Superior temporal gyrus (tissue), 1 donor: ENCODE data around the gene MGAM2.

ENCODE experiments used
- DNase-seq: peaks from one replicate; pipeline ENCODE4 v3.0.0-alpha.2; 2016; ENCODE audit errors: extremely low spot score

MGAM2 gene

GRCh38 chr7:142176901-142177300, 65.4 kb downstream of the MGAM2 start:
- DNase-seq = no peak

- DNase-seq = no peak
Measured at GRCh38 chr7:142177869-142178268, 66.4 kb downstream of the MGAM2 start.

GRCh38 chr7:142180426-142180825, 68.9 kb downstream of the MGAM2 start:
- DNase-seq = no peak

DNA sequence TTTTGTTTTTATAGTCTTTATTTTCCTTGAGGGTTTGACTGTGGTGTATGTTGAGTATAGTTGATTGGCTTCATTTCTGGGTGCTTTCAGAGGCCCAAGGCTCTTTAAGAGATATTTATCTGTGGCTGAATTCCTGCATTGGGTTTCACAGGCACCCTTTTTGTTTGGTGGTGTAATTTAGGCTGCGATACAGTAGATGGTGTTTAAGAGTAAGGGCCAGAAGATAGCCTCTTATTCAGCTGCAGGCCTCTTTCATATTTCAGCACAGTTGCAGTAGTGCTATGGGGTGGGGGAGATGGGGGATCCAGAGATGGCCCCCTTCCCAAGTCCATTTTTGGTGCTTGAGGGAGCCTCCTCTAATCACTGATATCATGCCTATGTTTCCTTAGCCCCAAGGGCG, 69.7 kb downstream of the MGAM2 start:
- DNase-seq = no peak

DNA sequence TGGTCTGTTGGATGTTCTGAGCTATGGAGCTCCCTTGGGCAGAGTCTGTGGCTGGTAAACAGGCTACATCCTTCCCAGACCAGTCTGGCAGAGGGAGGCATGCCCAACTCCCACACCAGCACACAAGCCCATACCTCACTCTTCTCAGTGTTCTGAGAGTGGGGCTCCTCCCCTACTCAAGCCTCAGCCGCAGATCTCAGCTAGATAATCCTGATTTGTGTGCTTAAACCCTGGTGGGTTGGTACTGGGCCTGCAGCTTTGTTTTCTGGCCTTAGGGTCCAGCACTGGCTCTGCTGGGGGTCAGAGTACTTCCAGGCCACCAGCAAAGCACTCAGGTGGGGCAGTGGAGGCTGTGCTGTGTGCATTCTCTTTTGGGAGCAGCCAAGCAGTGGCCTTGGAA, 70.4 kb downstream of the MGAM2 start:
- no peak for DNase-seq

- DNase-seq = no peak
Measured at GRCh38 chr7:142185069-142185468, 73.6 kb downstream of the MGAM2 start.

- DNase-seq = no peak
Measured at GRCh38 chr7:142185801-142186200, 74.3 kb downstream of the MGAM2 start.

DNA sequence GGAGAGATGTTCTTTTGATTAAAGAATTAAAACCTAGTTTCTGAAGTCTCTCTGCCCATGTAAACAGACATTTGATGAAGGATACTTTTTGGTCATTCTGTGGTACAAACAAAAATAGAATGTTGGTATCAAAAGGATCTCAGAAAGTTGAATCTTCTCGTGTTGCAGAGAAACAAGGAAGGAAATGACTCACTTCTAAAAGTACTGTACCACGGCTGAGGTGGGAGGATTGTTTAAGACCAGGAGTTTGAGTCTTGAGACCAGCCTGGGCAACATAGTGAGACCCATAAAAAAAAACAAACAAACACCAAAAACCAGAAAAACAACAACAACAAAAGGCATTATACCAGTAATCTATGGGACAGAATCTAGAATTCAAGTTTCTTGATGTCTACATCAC, 76.6 kb downstream of the MGAM2 start:
- no peak for DNase-seq

DNA sequence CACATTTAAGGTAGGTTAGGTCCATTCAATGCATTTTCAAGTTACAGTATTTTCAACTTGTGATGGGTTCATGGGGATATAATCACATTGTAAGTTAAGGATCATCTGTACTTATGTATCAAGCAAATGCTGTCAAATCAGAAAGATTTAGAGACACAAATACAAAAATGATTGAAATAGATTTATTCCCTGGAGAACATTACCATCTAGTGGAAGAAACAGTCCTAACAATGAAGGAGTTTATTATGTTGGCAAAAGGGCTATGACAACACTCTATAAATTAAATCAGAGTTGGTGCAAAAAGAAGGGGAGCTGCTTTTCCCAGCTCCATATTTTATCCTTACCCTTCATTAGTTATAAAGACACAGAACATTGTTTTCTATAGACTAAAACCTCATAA, 77.3 kb downstream of the MGAM2 start:
- peak; percentile 57 for DNase-seq

DNA sequence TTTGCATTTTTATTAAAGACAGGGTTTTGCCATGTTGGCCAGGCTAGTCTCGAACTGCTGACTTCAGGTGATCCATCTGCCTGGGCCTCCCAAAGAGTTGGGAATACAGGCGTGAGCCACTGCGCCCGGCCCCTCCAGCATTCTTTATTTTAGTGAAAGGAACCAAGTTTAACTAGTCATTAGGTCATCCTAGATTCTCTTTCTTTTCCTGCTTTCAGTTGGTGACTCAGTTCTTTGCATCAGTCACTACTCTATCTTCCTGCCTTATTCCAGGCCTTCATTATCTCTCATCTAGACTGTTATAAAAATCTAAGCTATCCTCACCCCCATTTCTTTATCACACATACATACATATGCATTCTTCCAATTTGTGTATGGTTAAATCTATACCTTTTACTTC, 82.7 kb downstream of the MGAM2 start:
- DNase-seq = no peak

GRCh38 chr7:142196066-142196840, 84.7 kb downstream of the MGAM2 start:
- DNase-seq = no peak

DNA sequence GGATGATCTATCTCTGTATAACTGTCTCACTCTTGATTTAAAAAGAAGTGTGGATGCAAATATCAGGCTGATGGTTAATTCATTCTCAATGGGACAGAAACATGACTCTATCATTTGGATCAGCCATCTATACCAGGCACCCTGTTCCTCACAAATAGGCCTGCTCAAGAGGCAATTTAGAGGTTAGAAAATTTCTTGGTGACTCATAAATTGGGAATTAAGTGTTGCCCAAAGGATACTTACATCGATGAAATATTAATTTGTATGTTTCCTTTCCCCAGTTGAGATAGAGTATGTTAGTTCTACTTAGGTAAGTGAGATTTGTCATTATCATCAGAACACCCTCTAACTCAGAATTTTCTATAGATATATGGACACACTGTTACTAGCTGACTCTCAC, 88.7 kb downstream of the MGAM2 start:
- DNase-seq = no peak

- no peak for DNase-seq
Measured at GRCh38 chr7:142228537-142229104, 117.1 kb downstream of the MGAM2 start.

GRCh38 chr7:142231716-142232115, 120.2 kb downstream of the MGAM2 start:
- no peak for DNase-seq

GRCh38 chr7:142240546-142240945, 129.0 kb downstream of the MGAM2 start:
- no peak for DNase-seq

GRCh38 chr7:142243823-142244222, 132.3 kb downstream of the MGAM2 start:
- DNase-seq = no peak

DNA sequence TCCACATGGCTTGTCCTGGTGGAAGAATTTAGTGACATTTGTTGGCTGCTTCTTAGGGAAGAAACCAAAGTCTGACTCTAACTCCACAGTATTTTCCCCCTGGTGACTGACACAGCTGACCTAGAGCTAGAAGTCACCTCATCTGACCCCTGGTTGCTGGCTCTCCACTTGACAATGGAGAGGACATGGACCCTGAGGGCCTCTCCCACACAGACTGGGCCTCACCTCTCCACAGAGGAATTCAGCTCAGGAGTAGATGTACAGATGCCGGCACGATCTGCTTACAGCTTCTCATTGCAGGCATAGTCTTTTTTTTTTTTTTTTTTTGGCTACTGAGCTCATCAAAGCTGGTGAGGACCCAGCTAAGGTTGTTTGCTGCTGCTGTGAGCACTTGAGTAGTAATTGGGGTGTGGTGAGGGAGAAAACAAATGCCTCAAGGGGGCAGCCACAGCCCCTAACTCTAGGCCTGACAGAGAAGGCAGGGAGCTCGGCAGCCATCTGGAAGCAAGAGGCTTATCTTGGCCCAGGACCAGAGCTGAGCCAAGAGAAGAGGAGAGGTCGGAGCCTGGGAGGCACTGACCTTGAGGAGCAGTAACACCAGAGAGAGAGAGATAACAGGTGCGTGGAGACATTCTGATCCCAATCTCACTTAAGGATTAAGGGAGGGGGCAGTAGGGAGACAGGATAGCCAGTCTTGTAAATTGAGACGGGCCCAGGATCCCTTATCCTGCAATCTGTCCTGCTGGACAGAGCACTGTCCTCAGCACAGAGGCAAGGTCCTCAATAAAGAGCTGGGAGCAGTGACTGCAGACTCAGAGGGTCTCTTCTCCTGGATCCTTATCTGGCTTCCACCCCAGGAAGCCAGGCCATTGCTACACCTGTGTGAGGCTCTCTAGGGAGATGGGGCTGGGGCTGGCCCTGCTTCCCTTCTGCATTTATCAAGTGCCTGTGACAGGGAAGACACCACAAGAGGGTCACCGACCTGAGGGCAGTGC, 136.9 kb downstream of the MGAM2 start:
- DNase-seq = no peak

DNA sequence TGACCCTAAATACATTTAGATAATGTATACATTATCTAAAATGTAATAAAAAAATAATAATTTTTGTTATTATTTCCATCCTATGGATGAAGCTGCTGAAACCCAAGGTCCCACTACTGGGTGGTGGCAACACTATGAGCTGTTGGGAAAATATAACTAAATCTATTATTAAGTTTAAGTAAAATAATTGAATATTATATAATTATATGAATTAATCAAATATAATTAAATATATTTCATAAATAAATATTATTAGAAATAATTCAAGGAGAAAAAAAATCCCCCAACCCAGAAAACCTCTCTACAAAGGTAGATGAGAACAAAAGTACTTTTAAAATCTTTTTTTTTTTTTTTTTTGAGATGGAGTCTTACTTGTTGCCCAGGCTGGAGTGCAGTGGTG, 138.4 kb downstream of the MGAM2 start:
- no peak for DNase-seq

GRCh38 chr7:142250705-142251104, 139.2 kb downstream of the MGAM2 start:
- DNase-seq = no peak

GRCh38 chr7:142257958-142258357, 146.4 kb downstream of the MGAM2 start, which contains the start of gene PRSS58:
Gene PRSS58, minus strand, starts transcription at chr7:142258058. Its CDS starts 351 bp downstream, at chr7:142257707.
- no peak for DNase-seq

- DNase-seq = no peak
Measured at GRCh38 chr7:142263598-142264380, 152.3 kb downstream of the MGAM2 start.
